Uterus (tissue), 4 donors: ENCODE results near the gene PHF2. TPM values are rescaled to one million over a fixed set of nuclear protein-coding genes. Genes with fewer than 3 reads are reported as not detected.

Experiments used
- DNase-seq, 2 donors: peaks; one replicate each; pipeline ENCODE4 v3.0.0-alpha.2; 2019 to 2020
- H3K27ac ChIP-seq, 2 donors: fragments of 200-600 bp; sonication (generic); 1 replicate in 1 of 2; 2 replicates in 1 of 2; pipeline ENCODE4 v1.5.1; 2016 to 2018
- H3K27me3 ChIP-seq, 2 donors: fragments of 200-600 bp; sonication (generic); one replicate each; pipeline ENCODE4 v1.5.1; 2018 to 2019; ENCODE audit warnings: control low read depth in 1 of 2
- H3K36me3 ChIP-seq, 2 donors: fragments of 200-600 bp; sonication (generic); one replicate each; pipeline ENCODE4 v1.5.1; 2019; ENCODE audit warnings: control low read depth in 1 of 2
- H3K4me1 ChIP-seq, 2 donors: fragments of 200-600 bp; sonication (generic); one replicate each; pipeline ENCODE4 v1.5.1; 2018 to 2019; ENCODE audit warnings: control low read depth in 1 of 2
- H3K4me3 ChIP-seq, 2 donors: fragments of 200-600 bp; sonication (generic); 1 replicate in 1 of 2; 2 replicates in 1 of 2; pipeline ENCODE4 v1.5.1; 2018 to 2019; ENCODE audit warnings: mild to moderate bottlenecking in 1 of 2
- H3K9me3 ChIP-seq, 2 donors: fragments of 200-600 bp; sonication (generic); one replicate each; pipeline ENCODE4 v1.5.1; 2019; ENCODE audit warnings: control low read depth in 1 of 2
- CTCF ChIP-seq, 4 experiments: fragments of 200-600 bp in 2 of 4; fragments of 450-650 bp in 2 of 4; sonication (generic) in 2 of 4; IDR thresholded peaks; one replicate each; pipeline ENCODE4 v1.5.1; 2016 to 2019; ENCODE audit warnings: antibody characterized with exemption in 4 of 4, mild to moderate bottlenecking in 2 of 4, moderate library complexity in 1 of 4
- POLR2A ChIP-seq, 2 donors: fragments of 450-650 bp; IDR thresholded peaks; one replicate each; pipeline ENCODE4 v1.6.1; 2016; ENCODE audit warnings: antibody characterized with exemption in 2 of 2, mild to moderate bottlenecking in 1 of 2, moderate library complexity in 1 of 2
- intact Hi-C: fragments of 100-400 bp; cut with DNase I; formaldehyde crosslinking; loops from one replicate; pipeline ENCODE4 v1.15.1; 2023; ENCODE audit warnings: low total_unique reads
- total RNA-seq, 4 donors: library from RNA; depleted of rRNA in 3 of 4; stranded (reverse); fragments of >200 nt in 3 of 4; gene quantifications; one replicate each; pipeline versions ENCODE4 v1.1.0 to v1.2.4, GENCODE V29; 2014 to 2023
- donor health status: DM: yes; HTN: yes; CAD: no.

The PHF2 gene
- total RNA-seq, 4 donors from 2014 or later = 7.7 to 54.5 (median 25.0) TPM

- Histone ChIP-seq H3K4me3 (no peak overlapping the region), H3K4me1 (no peaks in the 10 kb centered on the region), H3K27ac (no peak overlapping the region), H3K27me3 (no peaks in the 10 kb centered on the region), H3K36me3 (no peaks in the 10 kb centered on the region), H3K9me3 (no peaks in the 10 kb centered on the region)
- peak; percentile 59 to 69 (median 64) for TF ChIP-seq CTCF (IDR thresholded peaks at IDR 0.05)
- no peak for TF ChIP-seq POLR2A (IDR thresholded peaks at IDR 0.05)
- DNase-seq = peak; percentile 27 to 49
- intact Hi-C loops = loop anchor here (10.0 kb wide), 1 partner anchor 282 kb away; no protein-coding TSS in a partner anchor
Measured at GRCh38 chr9:93682155-93682968, 106.0 kb downstream of the PHF2 start.

GRCh38 chr9:93683331-93684134 lies 107.1 kb downstream of the PHF2 start:
- no peak for TF ChIP-seq CTCF (IDR thresholded peaks at IDR 0.05)
- no peak for TF ChIP-seq POLR2A (IDR thresholded peaks at IDR 0.05)
- intact Hi-C loops = loop anchor here (10.0 kb wide), 1 partner anchor 281 kb away; no protein-coding TSS in a partner anchor

GRCh38 chr9:93684161-93684765 lies 107.9 kb downstream of the PHF2 start:
- Histone ChIP-seq H3K27ac (no peak overlapping the region), H3K36me3 (no peaks in the 10 kb centered on the region), H3K4me1 (no peaks in the 10 kb centered on the region), H3K4me3 (no peak overlapping the region), H3K9me3 (peaks cover 0 to 4% of the 10 kb centered on the region in 2 donors), H3K27me3 (no peaks in the 10 kb centered on the region)
- TF ChIP-seq CTCF (IDR thresholded peaks at IDR 0.05) (no peak), POLR2A (IDR thresholded peaks at IDR 0.05) (no peak)
- intact Hi-C loops = loop anchor here (10.0 kb wide), 1 partner anchor 281 kb away; no protein-coding TSS in a partner anchor
- DNase-seq = no peak

More at GRCh38 chr9:93683331-93684134, 107.1 kb downstream of the PHF2 start:
- Histone ChIP-seq H3K27me3 (no peaks in the 10 kb centered on the region), H3K36me3 (no peaks in the 10 kb centered on the region), H3K9me3 (peaks cover 0 to 2% of the 10 kb centered on the region in 2 donors), H3K27ac (no peak overlapping the region), H3K4me1 (no peaks in the 10 kb centered on the region), H3K4me3 (no peak overlapping the region)
- DNase-seq = peak in 1 of 2 donors; percentile 6

- no peaks in the 10 kb centered on the region for H3K27me3 ChIP-seq
- H3K4me1 ChIP-seq = no peaks in the 10 kb centered on the region
- no peaks in the 10 kb centered on the region for H3K36me3 ChIP-seq
- intact Hi-C loops = loop anchor here (10.0 kb wide), 1 partner anchor 280 kb away; no protein-coding TSS in a partner anchor
- no peak overlapping the region for H3K4me3 ChIP-seq
- no peak for DNase-seq
- H3K9me3 ChIP-seq = peaks cover 0 to 4% of the 10 kb centered on the region in 2 donors
- TF ChIP-seq CTCF (IDR thresholded peaks at IDR 0.05) = no peak
- H3K27ac ChIP-seq = no peak overlapping the region
Measured at GRCh38 chr9:93684806-93685543, 108.6 kb downstream of the PHF2 start.
